COLO668 (cell line): ENCODE data around the gene H3-3A.
A peak's percentile ranks its signal among the peaks of the same experiment; 100 is the strongest.

ENCODE experiments used
- DNase-seq: peaks from one replicate; lab custom pipeline; 2025; ENCODE audit not compliant: unreplicated experiment; lab: John Stamatoyannopoulos, UW

The H3-3A gene

DNA sequence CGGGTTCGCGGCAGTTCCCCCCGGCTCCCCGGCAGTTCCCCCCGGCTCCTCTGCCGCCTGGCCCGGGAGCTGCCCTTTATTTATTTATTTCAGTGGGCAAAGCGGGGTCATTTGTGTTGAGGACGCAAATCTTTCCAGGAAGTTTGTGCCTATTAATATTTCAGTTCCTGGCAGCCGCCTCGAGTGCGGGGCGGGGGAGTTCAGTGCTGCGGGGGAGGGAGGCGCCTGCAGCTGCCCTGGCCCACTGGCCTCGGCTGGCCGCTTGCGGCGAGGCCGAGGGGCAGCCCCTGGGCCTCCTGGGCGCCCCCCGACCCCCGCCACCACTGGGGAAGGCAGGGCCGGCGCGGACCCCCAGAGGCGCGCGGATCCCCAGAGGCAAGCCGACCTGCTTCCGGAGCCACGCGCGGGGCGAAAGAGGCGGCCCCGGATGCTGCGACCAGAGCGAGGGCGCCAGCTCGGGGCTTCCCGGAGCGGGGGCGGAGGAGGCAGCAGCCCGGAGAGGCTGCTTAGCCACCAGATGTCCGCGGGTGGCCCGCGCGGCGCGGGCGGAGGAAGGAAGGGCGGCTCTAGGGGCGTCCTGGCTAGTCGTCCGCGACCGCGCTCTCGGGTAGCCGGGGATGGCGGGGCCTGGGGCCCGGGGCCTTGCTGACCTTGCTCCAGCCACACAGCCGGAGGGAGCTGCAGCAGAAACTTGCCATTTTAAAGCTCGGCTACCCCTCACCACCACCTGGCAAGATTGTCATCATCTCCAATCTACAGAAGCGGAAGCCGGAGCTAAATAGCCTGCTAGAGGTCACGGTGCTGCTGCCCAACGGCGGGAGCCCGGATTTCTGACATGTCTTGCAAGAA is 48.0 kb downstream of the H3-3A start:
- DNase-seq: peak; percentile 87

DNA sequence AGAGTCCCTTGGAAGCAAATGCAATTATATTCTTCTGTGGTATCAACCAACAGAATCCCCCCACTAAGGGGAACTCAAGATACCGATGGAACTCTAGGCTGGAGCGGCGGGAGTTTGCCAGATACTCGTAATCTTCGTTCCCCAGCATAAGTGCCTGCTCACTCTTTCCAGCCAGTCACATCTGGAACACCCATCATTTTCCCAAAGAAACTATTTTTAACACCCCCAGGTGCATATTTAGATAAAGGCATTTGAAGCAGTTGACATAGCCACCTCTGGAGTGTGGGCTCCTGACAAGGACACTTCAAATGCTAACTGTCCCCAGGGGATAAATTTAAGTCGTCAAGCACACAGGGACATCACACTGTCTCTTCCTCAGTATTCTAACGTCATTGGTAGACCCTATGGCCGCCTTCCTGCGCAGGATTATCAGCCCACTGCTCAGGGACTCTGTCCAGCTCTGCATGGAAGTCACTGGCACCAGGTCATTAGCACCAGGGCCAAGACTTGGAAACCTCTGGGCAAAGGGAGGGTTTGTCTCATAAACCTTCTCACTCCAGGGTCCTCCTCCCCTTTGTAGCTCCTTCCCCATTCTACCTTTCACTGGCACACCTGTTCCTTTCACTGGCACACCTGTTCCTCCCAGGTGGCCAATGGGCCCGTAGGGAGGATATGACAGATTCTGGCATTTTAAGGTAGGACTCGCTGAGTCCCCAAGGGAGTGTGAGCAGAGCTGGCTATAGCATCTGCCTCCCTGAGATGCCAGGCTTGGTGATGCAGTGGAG is 48.8 kb downstream of the H3-3A start:
- DNase-seq: peak; percentile 68

DNA sequence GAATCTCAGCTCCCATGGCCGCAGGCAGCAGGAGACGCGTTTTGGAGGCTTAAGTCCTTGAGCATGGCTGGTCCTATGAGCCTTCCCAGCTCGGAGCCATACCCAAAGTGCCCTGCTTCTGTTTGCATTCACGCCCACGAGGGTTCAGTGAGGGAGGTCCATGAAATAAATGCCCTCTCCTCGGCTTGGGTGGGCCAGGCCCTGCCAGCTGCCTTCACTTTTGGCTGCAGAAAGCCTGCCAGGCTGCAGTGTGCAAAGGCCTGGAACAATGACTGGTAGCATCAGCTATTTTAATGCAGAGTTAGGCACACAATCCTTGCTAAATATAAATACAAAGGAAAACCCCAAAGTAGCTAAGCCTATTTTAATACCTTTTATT is 49.4 kb downstream of the H3-3A start:
- no peak for DNase-seq

DNA sequence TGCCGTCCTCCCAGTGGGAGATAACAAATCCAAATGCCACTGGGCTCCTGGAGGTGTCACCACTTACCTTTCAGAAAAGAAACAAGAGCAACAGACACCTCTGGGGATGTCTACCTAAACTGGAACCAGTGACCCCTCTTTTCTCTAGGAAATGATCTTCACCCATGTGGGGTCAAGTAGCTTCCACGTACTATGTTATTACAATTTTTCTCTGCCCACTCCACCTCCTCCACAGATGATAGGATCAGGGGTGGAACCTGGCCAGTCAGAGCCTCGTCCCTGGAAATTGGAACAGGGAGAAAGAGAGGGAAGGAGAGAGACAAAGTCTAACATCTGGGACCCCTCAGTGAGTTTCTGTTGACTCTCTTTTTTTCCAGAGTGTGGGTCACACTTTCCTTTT is 50.1 kb downstream of the H3-3A start:
- DNase-seq: no peak

DNA sequence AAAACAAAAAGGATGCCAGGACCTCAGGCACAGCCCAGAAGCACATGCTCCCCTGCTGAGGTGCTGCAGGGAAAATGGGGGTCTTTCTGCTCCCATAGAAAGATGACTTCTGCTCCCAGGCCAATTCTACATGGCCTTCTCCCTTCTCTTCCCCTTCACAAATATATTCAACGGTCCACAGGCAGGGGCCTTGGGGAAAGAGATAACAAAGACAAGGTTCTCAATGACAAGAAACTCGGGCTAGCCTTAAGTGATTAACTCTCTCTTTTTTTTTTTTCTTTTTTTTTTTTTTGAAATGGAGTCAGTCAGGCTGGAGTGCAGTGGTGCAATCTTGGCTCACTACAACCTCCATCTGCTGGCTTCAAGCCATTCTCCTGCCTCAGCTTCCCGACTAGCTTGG is 54.2 kb downstream of the H3-3A start:
- DNase-seq: no peak

DNA sequence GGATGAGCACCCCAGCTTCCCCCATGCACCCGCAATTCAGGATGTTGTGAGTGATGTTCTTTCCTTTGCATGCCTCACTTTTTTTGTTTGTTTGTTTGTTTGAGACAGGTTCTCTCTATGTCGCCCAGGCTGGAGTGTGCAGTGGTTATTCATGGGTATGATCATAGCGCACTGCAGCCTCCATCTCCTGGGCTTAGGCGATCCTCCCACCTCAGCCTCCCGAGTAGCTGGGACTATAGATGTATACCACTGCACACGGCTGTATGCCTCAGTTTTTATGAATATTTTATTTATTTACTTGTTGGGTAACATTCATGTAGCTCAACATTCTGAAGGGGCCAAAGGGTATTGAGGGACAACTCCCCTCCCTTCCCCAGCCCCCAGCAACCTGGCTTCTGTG is 54.8 kb downstream of the H3-3A start:
- no peak for DNase-seq

DNA sequence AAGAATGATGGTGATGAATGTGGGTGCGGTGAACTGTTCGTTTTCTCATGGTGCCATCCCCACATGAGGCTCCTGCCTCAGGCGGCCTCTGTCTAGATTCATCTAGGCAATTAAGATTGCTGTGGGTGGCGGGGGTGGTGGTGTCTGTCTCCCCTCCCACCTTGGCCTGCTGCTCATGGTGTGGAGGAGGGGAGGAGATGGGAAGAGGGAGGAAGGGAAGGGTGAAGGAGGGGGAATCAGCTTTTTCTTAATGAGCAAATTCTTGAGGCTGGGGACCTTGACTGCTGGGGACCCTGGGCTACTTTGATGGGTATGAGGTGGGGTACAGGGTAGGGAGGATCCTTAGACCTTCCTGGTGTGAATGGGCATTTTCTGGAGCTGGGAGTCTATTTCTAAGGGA is 55.8 kb downstream of the H3-3A start:
- DNase-seq: no peak

DNA sequence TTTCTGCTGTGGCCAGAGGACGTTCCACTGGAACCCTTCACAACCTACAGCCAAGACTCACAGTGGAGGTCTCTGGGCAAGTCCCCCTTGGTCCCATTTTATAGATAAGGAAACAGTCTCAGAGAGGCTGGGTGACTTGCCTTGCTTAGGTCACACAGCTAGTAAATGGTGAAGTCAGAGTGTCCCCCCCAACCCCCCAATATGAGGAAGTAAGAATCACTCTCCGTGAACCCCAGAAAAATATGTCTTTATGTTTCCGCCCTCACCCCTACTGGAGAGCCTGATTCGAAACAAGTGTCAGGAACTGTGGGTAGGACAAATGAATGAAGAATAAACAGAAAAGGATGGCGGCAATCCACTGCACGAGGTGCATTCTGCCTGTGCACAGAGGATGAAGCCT is 56.7 kb downstream of the H3-3A start:
- no peak for DNase-seq

DNA sequence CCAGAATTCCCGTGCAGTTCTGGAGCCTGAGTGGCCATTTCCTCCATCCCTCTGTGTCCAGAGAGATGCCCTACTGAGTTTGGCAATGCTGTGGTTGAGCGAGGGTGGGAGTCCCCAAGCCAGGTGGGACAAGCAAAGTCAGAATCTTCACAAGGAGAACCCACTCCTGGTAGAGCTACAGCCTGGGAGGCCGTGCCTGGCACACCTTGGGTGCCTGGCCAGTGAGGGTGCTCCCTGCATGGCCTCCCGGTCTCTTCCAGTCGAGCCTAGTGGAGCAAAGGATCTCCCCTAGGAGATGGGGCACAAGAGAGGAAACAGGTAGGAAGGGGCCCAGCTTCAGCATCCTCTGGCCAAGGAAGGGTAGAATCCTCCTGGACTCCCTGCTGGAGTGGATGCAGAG is 57.9 kb downstream of the H3-3A start:
- no peak for DNase-seq

DNA sequence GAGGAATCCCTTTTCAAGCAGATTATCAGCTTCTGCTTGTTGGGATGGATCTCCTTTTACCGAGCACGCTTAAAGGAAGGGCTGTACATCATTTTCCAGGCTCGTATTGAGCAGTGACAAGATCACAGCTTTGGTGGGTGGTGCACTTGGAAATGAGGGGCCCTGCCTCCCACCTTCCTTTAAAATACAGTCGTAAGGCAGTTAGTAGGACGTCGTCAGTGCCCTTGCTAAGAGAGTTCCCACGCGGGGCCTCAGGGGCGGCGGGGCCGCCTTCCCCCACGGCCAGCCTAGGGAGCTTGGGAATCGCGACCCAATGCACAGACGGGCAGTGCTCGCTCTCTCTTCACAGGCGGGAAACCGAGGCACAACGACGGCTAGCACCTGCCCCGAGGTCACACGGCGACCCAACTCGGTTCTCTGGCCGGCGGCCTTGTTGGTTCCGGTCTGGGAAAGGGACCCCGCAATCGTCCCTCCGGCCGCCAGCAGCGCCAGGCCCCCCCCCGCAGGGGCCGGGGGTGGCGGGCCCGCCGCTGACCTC is 58.6 kb downstream of the H3-3A start:
- DNase-seq: no peak
